ENCODE measurements around the gene CALD1. TPM values are rescaled to one million over a fixed set of nuclear protein-coding genes. Genes with fewer than 3 reads are reported as not detected.

Gene CALD1
- total RNA-seq, 2 donors from 2014 or later, result 0.62 to 9.2 TPM

- H3K27me3 Mint-ChIP-seq, result peaks cover 2% of the 10 kb centered on the region
- H3K4me1 Mint-ChIP-seq, result no peaks in the 10 kb centered on the region
- ATAC-seq (no peak), DNase-seq (no peak)
- H3K9me3 ChIP-seq (ENCODE audit: control insufficient read depth, low read length, poor library complexity, severe bottlenecking), result no peaks in the 10 kb centered on the region
- no peaks in the 10 kb centered on the region for H3K36me3 Mint-ChIP-seq (ENCODE audit: low read depth)
- H3K4me3 Mint-ChIP-seq, result no peak overlapping the region
- H3K27ac Mint-ChIP-seq, result no peak overlapping the region
Measured at GRCh38 chr7:134809616-134810015, 30.2 kb downstream of the CALD1 start.

- ATAC-seq (no peak), DNase-seq (no peak)
- Mint-ChIP-seq H3K36me3 (ENCODE audit: low read depth) (no peaks in the 10 kb centered on the region), H3K4me3 (no peak overlapping the region), H3K27ac (no peak overlapping the region), H3K4me1 (no peaks in the 10 kb centered on the region), H3K27me3 (no peaks in the 10 kb centered on the region)
- H3K9me3 ChIP-seq (ENCODE audit: control insufficient read depth, low read length, poor library complexity, severe bottlenecking), result no peaks in the 10 kb centered on the region
Measured at GRCh38 chr7:134811765-134812164, 32.3 kb downstream of the CALD1 start.

GRCh38 chr7:134813663-134814396 is 34.4 kb downstream of the CALD1 start:
- H3K4me1 Mint-ChIP-seq, result no peaks in the 10 kb centered on the region
- H3K36me3 Mint-ChIP-seq (ENCODE audit: low read depth), result no peaks in the 10 kb centered on the region
- DNase-seq (no peak), ATAC-seq (no peak)
- H3K9me3 ChIP-seq (ENCODE audit: control insufficient read depth, low read length, poor library complexity, severe bottlenecking), result no peaks in the 10 kb centered on the region
- H3K4me3 Mint-ChIP-seq, result no peak overlapping the region
- peaks cover 7% of the 10 kb centered on the region for H3K27me3 Mint-ChIP-seq
- no peak overlapping the region for H3K27ac Mint-ChIP-seq

GRCh38 chr7:134814730-134815364 is 35.4 kb downstream of the CALD1 start:
- Mint-ChIP-seq H3K27ac (no peak overlapping the region), H3K36me3 (ENCODE audit: low read depth) (no peaks in the 10 kb centered on the region), H3K4me1 (no peaks in the 10 kb centered on the region), H3K4me3 (no peak overlapping the region), H3K27me3 (peaks cover 13% of the 10 kb centered on the region)
- no peaks in the 10 kb centered on the region for H3K9me3 ChIP-seq (ENCODE audit: control insufficient read depth, low read length, poor library complexity, severe bottlenecking)
- ATAC-seq (no peak), DNase-seq (no peak)

GRCh38 chr7:134818613-134819345 is 39.3 kb downstream of the CALD1 start:
- ATAC-seq, result no peak
- no peak for DNase-seq
- H3K9me3 ChIP-seq (ENCODE audit: control insufficient read depth, low read length, poor library complexity, severe bottlenecking), result no peaks in the 10 kb centered on the region
- no peaks in the 10 kb centered on the region for H3K4me1 Mint-ChIP-seq
- H3K27ac Mint-ChIP-seq, result no peak overlapping the region
- H3K4me3 Mint-ChIP-seq, result no peak overlapping the region
- H3K36me3 Mint-ChIP-seq (ENCODE audit: low read depth), result no peaks in the 10 kb centered on the region
- peaks cover 18% of the 10 kb centered on the region for H3K27me3 Mint-ChIP-seq

- ATAC-seq, result no peak
Measured at GRCh38 chr7:134819401-134819800, 40.0 kb downstream of the CALD1 start.

GRCh38 chr7:134820295-134820694 is 40.9 kb downstream of the CALD1 start:
- ATAC-seq, result no peak
- DNase-seq, result no peak
- Mint-ChIP-seq H3K36me3 (ENCODE audit: low read depth) (no peaks in the 10 kb centered on the region), H3K4me3 (no peak overlapping the region), H3K4me1 (no peaks in the 10 kb centered on the region), H3K27ac (no peak overlapping the region), H3K27me3 (peaks cover 18% of the 10 kb centered on the region)
- H3K9me3 ChIP-seq (ENCODE audit: control insufficient read depth, low read length, poor library complexity, severe bottlenecking), result no peaks in the 10 kb centered on the region

More at GRCh38 chr7:134819401-134819800, 40.0 kb downstream of the CALD1 start:
- DNase-seq, result no peak
- Mint-ChIP-seq H3K4me3 (no peak overlapping the region), H3K27ac (no peak overlapping the region), H3K27me3 (peaks cover 18% of the 10 kb centered on the region), H3K36me3 (ENCODE audit: low read depth) (no peaks in the 10 kb centered on the region), H3K4me1 (no peaks in the 10 kb centered on the region)
- H3K9me3 ChIP-seq (ENCODE audit: control insufficient read depth, low read length, poor library complexity, severe bottlenecking), result no peaks in the 10 kb centered on the region

GRCh38 chr7:134820778-134821177 is 41.3 kb downstream of the CALD1 start:
- H3K9me3 ChIP-seq (ENCODE audit: control insufficient read depth, low read length, poor library complexity, severe bottlenecking), result no peaks in the 10 kb centered on the region
- H3K27me3 Mint-ChIP-seq, result peaks cover 18% of the 10 kb centered on the region
- ATAC-seq (no peak), DNase-seq (no peak)
- H3K36me3 Mint-ChIP-seq (ENCODE audit: low read depth), result no peaks in the 10 kb centered on the region
- no peaks in the 10 kb centered on the region for H3K4me1 Mint-ChIP-seq
- no peak overlapping the region for H3K4me3 Mint-ChIP-seq
- H3K27ac Mint-ChIP-seq, result no peak overlapping the region

- no peaks in the 10 kb centered on the region for H3K9me3 ChIP-seq (ENCODE audit: control insufficient read depth, low read length, poor library complexity, severe bottlenecking)
- H3K27ac Mint-ChIP-seq, result no peak overlapping the region
- H3K4me1 Mint-ChIP-seq, result no peaks in the 10 kb centered on the region
- H3K36me3 Mint-ChIP-seq (ENCODE audit: low read depth), result no peaks in the 10 kb centered on the region
- ATAC-seq (no peak), DNase-seq (no peak)
- H3K27me3 Mint-ChIP-seq, result peaks cover 15% of the 10 kb centered on the region
- H3K4me3 Mint-ChIP-seq, result no peak overlapping the region
Measured at GRCh38 chr7:134823400-134823799, 44.0 kb downstream of the CALD1 start.

GRCh38 chr7:134825666-134826065 is 46.2 kb downstream of the CALD1 start:
- ATAC-seq (no peak), DNase-seq (no peak)
- Mint-ChIP-seq H3K4me3 (no peak overlapping the region), H3K27ac (no peak overlapping the region), H3K4me1 (no peaks in the 10 kb centered on the region), H3K36me3 (ENCODE audit: low read depth) (no peaks in the 10 kb centered on the region), H3K27me3 (peaks cover 5% of the 10 kb centered on the region)
- no peaks in the 10 kb centered on the region for H3K9me3 ChIP-seq (ENCODE audit: control insufficient read depth, low read length, poor library complexity, severe bottlenecking)

GRCh38 chr7:134826105-134826504 is 46.7 kb downstream of the CALD1 start:
- Mint-ChIP-seq H3K27ac (no peak overlapping the region), H3K4me3 (no peak overlapping the region), H3K36me3 (ENCODE audit: low read depth) (no peaks in the 10 kb centered on the region), H3K27me3 (peaks cover 5% of the 10 kb centered on the region), H3K4me1 (no peaks in the 10 kb centered on the region)
- DNase-seq (no peak), ATAC-seq (no peak)
- no peaks in the 10 kb centered on the region for H3K9me3 ChIP-seq (ENCODE audit: control insufficient read depth, low read length, poor library complexity, severe bottlenecking)

GRCh38 chr7:134827436-134827835 is 48.0 kb downstream of the CALD1 start:
- no peak overlapping the region for H3K4me3 Mint-ChIP-seq
- no peaks in the 10 kb centered on the region for H3K4me1 Mint-ChIP-seq
- H3K27me3 Mint-ChIP-seq, result peaks cover 12% of the 10 kb centered on the region
- no peak for ATAC-seq
- no peaks in the 10 kb centered on the region for H3K9me3 ChIP-seq (ENCODE audit: control insufficient read depth, low read length, poor library complexity, severe bottlenecking)
- H3K27ac Mint-ChIP-seq, result no peak overlapping the region
- no peak for DNase-seq
- H3K36me3 Mint-ChIP-seq (ENCODE audit: low read depth), result no peaks in the 10 kb centered on the region

GRCh38 chr7:134827889-134828288 is 48.5 kb downstream of the CALD1 start:
- no peaks in the 10 kb centered on the region for H3K36me3 Mint-ChIP-seq (ENCODE audit: low read depth)
- H3K4me3 Mint-ChIP-seq, result no peak overlapping the region
- no peak for DNase-seq
- ATAC-seq, result no peak
- no peaks in the 10 kb centered on the region for H3K4me1 Mint-ChIP-seq
- H3K9me3 ChIP-seq (ENCODE audit: control insufficient read depth, low read length, poor library complexity, severe bottlenecking), result no peaks in the 10 kb centered on the region
- peaks cover 9% of the 10 kb centered on the region for H3K27me3 Mint-ChIP-seq
- no peak overlapping the region for H3K27ac Mint-ChIP-seq
